HFFc6 (cell line): Measurements from ENCODE around the gene CADM1. TPM values are rescaled to one million over a fixed set of nuclear protein-coding genes. Genes with fewer than 3 reads are reported as not detected.

Experiments used
- DNase-seq: peaks from one replicate; pipeline ENCODE4 v3.0.0-alpha.2; 2018
- H3K27ac Mint-ChIP-seq: 2 replicates; pipeline ENCODE4 v1.8.0; 2020; ENCODE audit warnings: mild to moderate bottlenecking, mixed read lengths
- H3K27me3 Mint-ChIP-seq: 2 replicates; pipeline ENCODE4 v1.8.0; 2021; ENCODE audit warnings: mild to moderate bottlenecking, moderate library complexity, mixed read lengths; ENCODE audit not compliant: insufficient read depth
- H3K36me3 Mint-ChIP-seq: 2 replicates; pipeline ENCODE4 v1.8.0; 2021; ENCODE audit warnings: low read depth, mixed read lengths
- H3K4me1 Mint-ChIP-seq: 2 replicates; pipeline ENCODE4 v1.8.0; 2020; ENCODE audit warnings: low read depth, mixed read lengths
- H3K4me3 Mint-ChIP-seq: 2 replicates; pipeline ENCODE4 v1.8.0; 2020; ENCODE audit warnings: mild to moderate bottlenecking, moderate library complexity, mixed read lengths
- H3K9me3 Mint-ChIP-seq: 2 replicates; pipeline ENCODE4 v1.8.0; 2020; ENCODE audit warnings: mild to moderate bottlenecking, mixed read lengths
- CTCF ChIP-seq: fragments of 200-600 bp; sonication (generic); IDR thresholded peaks from 2 replicates; pipeline ENCODE4 v1.5.0; 2021; ENCODE audit warnings: antibody characterized with exemption, mild to moderate bottlenecking
- total RNA-seq, 6 experiments: library from RNA; stranded (reverse); fragmentation: NEBNext Ultra II Directional; extraction: Animal tissue kit (Norgen Biotek cat#: 25700); gene quantifications; 2 replicates in 1 of 6; 3 replicates in 5 of 6; pipeline ENCODE4 v1.2.3, GENCODE V29; 2021

The CADM1 gene
- total RNA-seq, 6 experiments from 2014 or later, result not detected

DNA sequence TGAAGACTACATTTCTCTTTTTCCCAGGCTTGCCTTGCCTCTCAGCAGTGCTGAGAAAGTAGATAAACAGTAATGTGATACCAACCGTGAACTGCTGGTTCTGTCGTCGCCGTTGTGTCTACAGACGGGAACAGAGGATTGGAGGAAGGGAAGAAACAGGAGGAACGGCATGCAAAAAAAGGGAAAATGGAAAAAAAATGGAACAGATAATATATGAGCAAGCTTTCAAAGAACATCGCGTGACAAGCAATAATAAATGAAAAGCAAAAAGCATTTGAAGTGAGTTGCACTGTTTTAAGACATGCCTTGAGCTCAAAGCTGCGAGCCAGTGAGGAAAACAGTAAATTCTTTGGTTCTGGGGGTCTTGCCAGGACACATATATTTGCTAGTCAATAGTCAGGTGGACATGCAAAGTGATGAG is 305.9 kb downstream of the CADM1 start:
- Mint-ChIP-seq H3K4me1 (no peaks in the 10 kb centered on the region), H3K4me3 (no peak overlapping the region), H3K9me3 (peaks cover 49% of the 10 kb centered on the region), H3K36me3 (no peaks in the 10 kb centered on the region), H3K27me3 (0 out of 2 replicates have a peak, but pooled peaks cover 1% of the 10 kb centered on the region), H3K27ac (no peak overlapping the region)
- no peak for DNase-seq
- TF ChIP-seq CTCF, result no peak

GRCh38 chr11:115197433-115197832 is 306.8 kb downstream of the CADM1 start:
- DNase-seq, result no peak
- Mint-ChIP-seq H3K27me3 (0 out of 2 replicates have a peak, but pooled peaks cover 1% of the 10 kb centered on the region), H3K4me3 (no peak overlapping the region), H3K36me3 (no peaks in the 10 kb centered on the region), H3K4me1 (no peaks in the 10 kb centered on the region), H3K27ac (no peak overlapping the region), H3K9me3 (peaks cover 40% of the 10 kb centered on the region)
- TF ChIP-seq CTCF, result no peak

DNA sequence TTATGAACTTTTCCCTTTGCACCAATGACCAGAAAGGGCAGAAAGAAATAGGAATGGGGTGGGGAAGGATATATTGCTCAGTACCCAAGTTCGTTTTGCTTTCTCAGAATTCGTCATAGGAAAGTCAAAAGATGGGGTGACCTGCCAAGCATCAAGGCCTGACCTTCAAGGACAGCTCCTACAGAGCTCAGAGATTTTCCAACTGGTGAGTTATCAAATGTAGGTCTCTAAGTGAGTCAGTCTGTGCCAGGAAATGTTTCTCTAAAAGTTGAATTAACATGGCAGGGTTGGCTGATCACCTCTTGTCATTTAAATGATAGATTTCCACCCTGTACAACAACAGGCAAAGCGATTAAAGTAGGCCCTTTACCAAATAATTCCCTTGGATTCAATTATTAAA is 307.2 kb downstream of the CADM1 start:
- no peaks in the 10 kb centered on the region for H3K4me1 Mint-ChIP-seq
- no peaks in the 10 kb centered on the region for H3K36me3 Mint-ChIP-seq
- DNase-seq, result no peak
- no peak overlapping the region for H3K4me3 Mint-ChIP-seq
- H3K27me3 Mint-ChIP-seq, result 0 out of 2 replicates have a peak, but pooled peaks cover 1% of the 10 kb centered on the region
- no peak for TF ChIP-seq CTCF
- peaks cover 40% of the 10 kb centered on the region for H3K9me3 Mint-ChIP-seq
- H3K27ac Mint-ChIP-seq, result no peak overlapping the region

GRCh38 chr11:115194802-115195110 is 309.5 kb downstream of the CADM1 start:
- Mint-ChIP-seq H3K4me1 (no peaks in the 10 kb centered on the region), H3K27ac (no peak overlapping the region), H3K4me3 (no peak overlapping the region), H3K9me3 (peaks cover 33% of the 10 kb centered on the region), H3K36me3 (no peaks in the 10 kb centered on the region), H3K27me3 (0 out of 2 replicates have a peak, but pooled peaks cover 1% of the 10 kb centered on the region)
- TF ChIP-seq CTCF, result no peak
- no peak for DNase-seq

- no peak for TF ChIP-seq CTCF
- Mint-ChIP-seq H3K9me3 (peaks cover 29% of the 10 kb centered on the region), H3K36me3 (no peaks in the 10 kb centered on the region), H3K4me1 (no peaks in the 10 kb centered on the region), H3K27ac (no peak overlapping the region), H3K4me3 (no peak overlapping the region), H3K27me3 (0 out of 2 replicates have a peak, but pooled peaks cover 1% of the 10 kb centered on the region)
- no peak for DNase-seq
These were observed 310.1 kb downstream of the CADM1 start for GRCh38 chr11:115193914-115194801.
